Measurements from ENCODE around the gene MGRN1.

The MGRN1 gene

GRCh38 chr16:4734063-4734729 lies 109.6 kb downstream of the MGRN1 start, which contains the start of the genes ANKS3 and DNAAF8:
ANKS3 (minus strand) TSS chr16:4734271; CDS start chr16:4730149, 4,122 bp downstream.
DNAAF8 (plus strand) TSS chr16:4734537; CDS start chr16:4736515, 1,978 bp downstream.
- no peak for TF ChIP-seq NFIC (IDR thresholded peaks at IDR 0.05)
- TF ChIP-seq TEAD4 (IDR thresholded peaks at IDR 0.05) = peak; percentile 76
- TF ChIP-seq REST (IDR thresholded peaks at IDR 0.05; ENCODE audit: low read depth) = peak; percentile 53
- TF ChIP-seq MAX (IDR thresholded peaks at IDR 0.05) = peak; percentile 72; the same call in 1 of the 2 replicates
- peak; percentile 68 for TF ChIP-seq TCF12 (IDR thresholded peaks at IDR 0.05; ENCODE audit: low read depth)
- TF ChIP-seq RAD21 (IDR thresholded peaks at IDR 0.05; ENCODE audit: low read depth) = no peak
- peak; percentile 49 for TF ChIP-seq TAF1 (IDR thresholded peaks at IDR 0.05; ENCODE audit: low read depth)
- no peak for TF ChIP-seq FOXM1 (IDR thresholded peaks at IDR 0.05; ENCODE audit: borderline replicate concordance, low read depth)

- TF ChIP-seq RAD21 (IDR thresholded peaks at IDR 0.05; ENCODE audit: low read depth) = no peak
- no peak for TF ChIP-seq EGR1 (IDR thresholded peaks at IDR 0.05)
- TF ChIP-seq EP300 (IDR thresholded peaks at IDR 0.05; ENCODE audit: borderline replicate concordance) = no peak
- no peak for TF ChIP-seq CEBPB (IDR thresholded peaks at IDR 0.05)
- TF ChIP-seq NFIC (IDR thresholded peaks at IDR 0.05) = no peak
- TF ChIP-seq MAX (IDR thresholded peaks at IDR 0.05) = no peak
- no peak for TF ChIP-seq TEAD4 (IDR thresholded peaks at IDR 0.05)
- no peak for TF ChIP-seq CREB1 (IDR thresholded peaks at IDR 0.05; ENCODE audit: low read depth)
- TF ChIP-seq YY1 (IDR thresholded peaks at IDR 0.05; ENCODE audit: low read depth) = no peak
- TF ChIP-seq TAF1 (IDR thresholded peaks at IDR 0.05; ENCODE audit: low read depth) = no peak
- TF ChIP-seq USF1 (IDR thresholded peaks at IDR 0.05) = no peak
- TF ChIP-seq FOXM1 (IDR thresholded peaks at IDR 0.05; ENCODE audit: borderline replicate concordance, low read depth) = no peak
- TF ChIP-seq ZBTB7A (IDR thresholded peaks at IDR 0.05; ENCODE audit: low read depth) = no peak
- TF ChIP-seq TCF12 (IDR thresholded peaks at IDR 0.05; ENCODE audit: low read depth) = no peak
- TF ChIP-seq REST (IDR thresholded peaks at IDR 0.05; ENCODE audit: low read depth) = no peak
These were observed 110.3 kb downstream of the MGRN1 start for GRCh38 chr16:4734730-4735535.

- TF ChIP-seq USF1 (IDR thresholded peaks at IDR 0.05) (no peak), TAF1 (IDR thresholded peaks at IDR 0.05; ENCODE audit: low read depth) (no peak), MAX (IDR thresholded peaks at IDR 0.05) (no peak), TEAD4 (IDR thresholded peaks at IDR 0.05) (no peak)
These were observed 111.9 kb downstream of the MGRN1 start for GRCh38 chr16:4736546-4736945.

GRCh38 chr16:4737545-4737944 lies 112.9 kb downstream of the MGRN1 start:
- TF ChIP-seq MAX (IDR thresholded peaks at IDR 0.05) = no peak
- no peak for TF ChIP-seq REST (IDR thresholded peaks at IDR 0.05; ENCODE audit: low read depth)
- TF ChIP-seq TEAD4 (IDR thresholded peaks at IDR 0.05) = no peak
- TF ChIP-seq YY1 (IDR thresholded peaks at IDR 0.05; ENCODE audit: low read depth) = no peak
- no peak for TF ChIP-seq EP300 (IDR thresholded peaks at IDR 0.05; ENCODE audit: borderline replicate concordance)
- TF ChIP-seq CREB1 (IDR thresholded peaks at IDR 0.05; ENCODE audit: low read depth) = no peak
- TF ChIP-seq USF1 (IDR thresholded peaks at IDR 0.05) = no peak
- TF ChIP-seq NFIC (IDR thresholded peaks at IDR 0.05) = no peak
- no peak for TF ChIP-seq TAF1 (IDR thresholded peaks at IDR 0.05; ENCODE audit: low read depth)
- no peak for TF ChIP-seq TCF12 (IDR thresholded peaks at IDR 0.05; ENCODE audit: low read depth)
- no peak for TF ChIP-seq CEBPB (IDR thresholded peaks at IDR 0.05)
- no peak for TF ChIP-seq FOXM1 (IDR thresholded peaks at IDR 0.05; ENCODE audit: borderline replicate concordance, low read depth)
- no peak for TF ChIP-seq EGR1 (IDR thresholded peaks at IDR 0.05)
- no peak for TF ChIP-seq ZBTB7A (IDR thresholded peaks at IDR 0.05; ENCODE audit: low read depth)
- TF ChIP-seq RAD21 (IDR thresholded peaks at IDR 0.05; ENCODE audit: low read depth) = no peak

Data from Ishikawa (cell line).